PC-3 (cell line): ENCODE measurements around the gene TMEM254. TPM values are rescaled to one million over a fixed set of nuclear protein-coding genes. Genes with fewer than 3 reads are reported as not detected.
"Not testable (repeated sequence)": the region's sequence is repeated elsewhere in the genome, so short reads cannot be mapped to it uniquely, and the experiment has no call there.

Experiments used
- ATAC-seq: fragments of 200-7000 bp; cut with Tn5 transposase; 2 replicates; pipeline ENCODE4 v1.9.1; 2020; ENCODE audit warnings: mild to moderate bottlenecking, moderate library complexity
- BruUV-seq: library from RNA; stranded (reverse); fragments of 400-500 nt; replicated peaks from 2 replicates; lab custom pipeline; 2021; lab: Mats Ljungman, UMichigan
- CTCF ChIA-PET: fragments of 300-600 bp; sonication (Branson Sonifier 250); formaldehyde crosslinking; loops from one replicate; lab custom pipeline; 2022; ENCODE audit warnings: antibody characterized with exemption; lab: Charles Lee
- POLR2A ChIA-PET: fragments of 300-600 bp; sonication (Branson Sonifier 250); formaldehyde crosslinking; loops from one replicate; lab custom pipeline; 2022; ENCODE audit warnings: antibody characterized with exemption; ENCODE audit not compliant: unreplicated experiment; lab: Charles Lee
- DNase-seq: peaks from one replicate; pipeline ENCODE4 v3.0.0-alpha.2; 2015
- H2AFZ ChIP-seq: fragments of 300-600 bp; sonication (generic); 2 replicates; pipeline ENCODE4 v1.6.0; 2016; ENCODE audit warnings: antibody characterized with exemption, low read length
- H3F3A ChIP-seq: fragments of 300-600 bp; sonication (generic); one replicate; pipeline ENCODE4 v1.6.0; 2017; ENCODE audit warnings: antibody characterized with exemption, low read length, control low read depth, mild to moderate bottlenecking; ENCODE audit not compliant: unreplicated experiment
- H3K27ac ChIP-seq: fragments of 300-600 bp; sonication (generic); 2 replicates; pipeline ENCODE4 v1.5.1; 2016; ENCODE audit warnings: mild to moderate bottlenecking, low read length
- H3K27me3 ChIP-seq: fragments of 300-600 bp; sonication (generic); 2 replicates; pipeline ENCODE4 v1.6.1; 2016; ENCODE audit warnings: low read length, mixed read lengths
- H3K36me3 ChIP-seq: fragments of 300-600 bp; sonication (generic); 2 replicates; pipeline ENCODE4 v1.6.1; 2016; ENCODE audit warnings: low read depth, mixed run types, low read length, mixed read lengths
- H3K4me1 ChIP-seq: fragments of 300-600 bp; sonication (generic); 2 replicates; pipeline ENCODE4 v1.5.1; 2016; ENCODE audit warnings: low read length; ENCODE audit not compliant: insufficient read depth
- H3K4me2 ChIP-seq: fragments of 300-600 bp; sonication (generic); 2 replicates; pipeline ENCODE4 v1.6.0; 2016; ENCODE audit warnings: low read length
- H3K4me3 ChIP-seq: fragments of 300-600 bp; sonication (generic); 2 replicates; pipeline ENCODE4 v1.5.1; 2016; ENCODE audit warnings: mild to moderate bottlenecking, low read length, mixed read lengths
- H3K79me2 ChIP-seq: fragments of 300-600 bp; sonication (generic); 2 replicates; pipeline ENCODE4 v1.6.1; 2017; ENCODE audit warnings: low read length, mixed read lengths
- H3K9ac ChIP-seq: fragments of 300-600 bp; sonication (generic); 2 replicates; pipeline ENCODE4 v1.6.0; 2016; ENCODE audit warnings: mild to moderate bottlenecking, low read length
- H3K9me2 ChIP-seq: fragments of 300-600 bp; sonication (generic); replicated peaks from 2 replicates; pipeline ENCODE4 v1.6.1; 2016; ENCODE audit warnings: mixed run types, low read length, mixed read lengths
- H3K9me3 ChIP-seq: fragments of 300-600 bp; sonication (generic); 2 replicates; pipeline ENCODE4 v1.6.1; 2016; ENCODE audit warnings: low read length, mixed read lengths
- H4K20me1 ChIP-seq: fragments of 300-600 bp; sonication (generic); 2 replicates; pipeline ENCODE4 v1.6.1; 2016; ENCODE audit warnings: low read length, mixed read lengths
- EZH2 ChIP-seq: fragments of 300-600 bp; sonication (generic); IDR thresholded peaks from one replicate; pipeline ENCODE4 v1.6.1; 2017; ENCODE audit warnings: antibody characterized with exemption, mild to moderate bottlenecking, low read length; ENCODE audit not compliant: unreplicated experiment
- EZH2phosphoT487 ChIP-seq: fragments of 300-600 bp; sonication (generic); IDR thresholded peaks from 2 replicates; pipeline ENCODE4 v1.6.1; 2018; ENCODE audit warnings: mild to moderate bottlenecking, antibody characterized with exemption, low read length, borderline replicate concordance
- intact Hi-C: fragments of 100-400 bp; cut with micrococcal nuclease; formaldehyde crosslinking; loops from 2 replicates; pipeline ENCODE4 v1.9.0; 2023
- total RNA-seq: library from RNA; depleted of rRNA; stranded (reverse); fragments of >200 nt; gene quantifications from 2 replicates; pipeline ENCODE4 v1.2.3, GENCODE V29; 2014
- TF ChIP-seq, protein P1 (sequence below): fragments of 300-600 bp; sonication (generic); conservative IDR thresholded peaks from 2 replicates; pipeline ENCODE4 v1.5.1; 2017; ENCODE audit warnings: antibody characterized with exemption, low read depth, mild to moderate bottlenecking, low read length

TMEM254 gene
- total RNA-seq, 1 experiment from 2014 or later = 68.3 TPM

DNA sequence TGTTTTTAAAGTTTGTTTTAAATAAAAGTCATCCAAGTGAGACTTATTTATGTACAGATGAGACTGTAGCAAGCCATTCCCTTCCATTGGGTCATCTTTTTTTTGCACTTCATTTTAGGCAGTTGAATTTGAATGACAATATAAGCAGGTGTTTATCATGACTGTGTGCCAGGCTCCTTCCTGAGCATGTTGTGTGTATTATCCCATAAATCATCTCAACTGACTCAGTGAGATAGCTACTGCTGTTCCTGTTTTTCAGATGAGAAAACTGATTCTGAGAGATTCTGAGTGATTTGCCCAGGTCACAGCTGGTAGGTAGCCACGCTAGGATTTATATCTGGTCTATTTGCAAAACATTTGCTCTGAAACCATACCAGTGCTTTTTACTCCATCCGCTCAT lies 11.7 kb downstream of the TMEM254 start:
- H3K36me3 ChIP-seq = no peaks in the 10 kb centered on the region
- no peaks in the 10 kb centered on the region for H3K79me2 ChIP-seq
- ATAC-seq = no peak; the same call in 1 of the 2 replicates
- intact Hi-C loops = no loop called here
- H3K9ac ChIP-seq = no peak overlapping the region
- H3K27me3 ChIP-seq = no peaks in the 10 kb centered on the region
- H3K4me2 ChIP-seq = no peak overlapping the region
- no TSS peak for BruUV-seq
- no peak overlapping the region for H2AFZ ChIP-seq
- no peak overlapping the region for H3K27ac ChIP-seq
- no peaks in the 10 kb centered on the region for H4K20me1 ChIP-seq
- TF ChIP-seq EZH2 (no peak), EZH2phosphoT487 (no peak)
- TF ChIP-seq, protein P1, sequence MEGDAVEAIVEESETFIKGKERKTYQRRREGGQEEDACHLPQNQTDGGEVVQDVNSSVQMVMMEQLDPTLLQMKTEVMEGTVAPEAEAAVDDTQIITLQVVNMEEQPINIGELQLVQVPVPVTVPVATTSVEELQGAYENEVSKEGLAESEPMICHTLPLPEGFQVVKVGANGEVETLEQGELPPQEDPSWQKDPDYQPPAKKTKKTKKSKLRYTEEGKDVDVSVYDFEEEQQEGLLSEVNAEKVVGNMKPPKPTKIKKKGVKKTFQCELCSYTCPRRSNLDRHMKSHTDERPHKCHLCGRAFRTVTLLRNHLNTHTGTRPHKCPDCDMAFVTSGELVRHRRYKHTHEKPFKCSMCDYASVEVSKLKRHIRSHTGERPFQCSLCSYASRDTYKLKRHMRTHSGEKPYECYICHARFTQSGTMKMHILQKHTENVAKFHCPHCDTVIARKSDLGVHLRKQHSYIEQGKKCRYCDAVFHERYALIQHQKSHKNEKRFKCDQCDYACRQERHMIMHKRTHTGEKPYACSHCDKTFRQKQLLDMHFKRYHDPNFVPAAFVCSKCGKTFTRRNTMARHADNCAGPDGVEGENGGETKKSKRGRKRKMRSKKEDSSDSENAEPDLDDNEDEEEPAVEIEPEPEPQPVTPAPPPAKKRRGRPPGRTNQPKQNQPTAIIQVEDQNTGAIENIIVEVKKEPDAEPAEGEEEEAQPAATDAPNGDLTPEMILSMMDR = no peak
- CTCF ChIA-PET = no interaction called here
- H3K9me3 ChIP-seq = no peaks in the 10 kb centered on the region
- H3K4me3 ChIP-seq = no peak overlapping the region
- POLR2A ChIA-PET = no interaction called here
- no peak for DNase-seq
- H3F3A ChIP-seq = no peaks in the 10 kb centered on the region
- H3K4me1 ChIP-seq = no peaks in the 10 kb centered on the region
- no peaks in the 10 kb centered on the region for H3K9me2 ChIP-seq

DNA sequence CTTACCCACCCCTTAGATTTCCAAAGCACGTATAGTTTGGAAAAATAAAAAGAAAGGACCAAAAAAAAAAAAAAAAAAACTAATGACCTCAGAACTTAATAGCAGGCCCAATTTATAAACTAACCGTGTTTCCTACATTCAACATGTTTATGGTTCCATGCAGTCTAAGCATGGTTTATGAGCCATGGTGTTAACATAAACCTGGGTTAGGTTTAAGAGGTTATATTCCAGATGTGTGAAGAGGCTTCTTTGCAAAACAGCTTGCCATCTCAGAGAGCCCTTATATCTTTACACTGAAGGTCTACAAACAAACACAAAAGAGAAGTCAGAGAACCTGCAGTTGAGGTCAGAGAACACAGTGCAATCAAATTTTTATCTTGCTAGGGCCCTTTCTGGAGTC lies 15.8 kb downstream of the TMEM254 start:
- Histone ChIP-seq H3K9ac (no peak overlapping the region), H3K27ac (no peak overlapping the region), H3F3A (no peaks in the 10 kb centered on the region), H3K4me3 (no peak overlapping the region), H2AFZ (no peak overlapping the region), H3K4me1 (no peaks in the 10 kb centered on the region), H3K9me2 (no peaks in the 10 kb centered on the region), H4K20me1 (no peaks in the 10 kb centered on the region), H3K9me3 (no peaks in the 10 kb centered on the region), H3K4me2 (no peak overlapping the region), H3K27me3 (no peaks in the 10 kb centered on the region), H3K79me2 (no peaks in the 10 kb centered on the region), H3K36me3 (no peaks in the 10 kb centered on the region)
- CTCF ChIA-PET = no interaction called here
- intact Hi-C loops = no loop called here
- ATAC-seq (no peak), DNase-seq (no peak)
- TF ChIP-seq EZH2phosphoT487 (no peak), EZH2 (no peak)
- TF ChIP-seq, protein P1 = no peak
- POLR2A ChIA-PET = interaction anchor here (0.7 kb wide), 1 partner anchor 1238 kb away, joined by 15 read pairs; no protein-coding TSS in a partner anchor
- no TSS peak for BruUV-seq

DNA sequence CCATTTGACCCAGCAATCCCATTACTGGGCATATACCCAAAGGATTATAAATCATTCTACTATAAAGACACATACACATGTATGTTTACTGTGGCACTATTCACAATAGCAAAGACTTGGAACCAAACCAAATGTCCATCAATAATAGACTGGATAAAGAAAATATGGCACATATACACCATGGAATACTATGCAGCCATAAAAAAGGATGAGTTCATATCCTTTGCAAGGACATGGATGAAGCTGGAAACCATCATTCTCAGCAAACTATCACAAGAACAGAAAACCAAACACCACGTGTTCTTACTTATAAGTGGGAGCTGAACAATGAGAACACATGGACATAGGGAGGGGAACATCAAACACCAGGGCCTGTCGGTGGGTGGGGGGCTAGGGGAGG lies 19.8 kb downstream of the TMEM254 start:
- intact Hi-C loops = not testable (repeated sequence)

DNA sequence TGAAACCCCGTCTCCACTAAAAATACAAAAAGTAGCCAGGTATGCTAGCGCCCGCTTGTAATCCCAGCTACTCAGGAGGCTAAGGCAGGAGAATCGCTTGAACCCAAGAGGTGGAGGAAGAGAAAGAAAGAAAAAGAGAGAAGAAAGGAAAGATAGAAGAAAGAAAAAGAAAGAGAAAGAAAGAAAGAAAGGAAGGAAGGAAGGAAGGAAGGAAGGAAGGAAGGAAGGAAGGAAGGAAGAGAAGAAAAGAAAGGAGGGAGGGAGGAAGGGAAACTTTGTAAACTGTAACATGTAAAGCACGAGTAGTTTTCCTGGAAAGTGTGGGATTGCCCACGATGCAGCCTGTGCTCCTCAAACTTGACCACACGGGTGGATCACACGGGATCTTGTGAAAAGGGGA lies 20.8 kb downstream of the TMEM254 start:
- DNase-seq, POLR2A ChIA-PET, H4K20me1 ChIP-seq, H3K27ac ChIP-seq, ATAC-seq, H3K9ac ChIP-seq, H3F3A ChIP-seq, H3K27me3 ChIP-seq, H3K36me3 ChIP-seq, BruUV-seq, H2AFZ ChIP-seq, H3K4me2 ChIP-seq, H3K9me3 ChIP-seq, H3K9me2 ChIP-seq, H3K4me3 ChIP-seq, H3K79me2 ChIP-seq, intact Hi-C loops: not testable (repeated sequence)
- CTCF ChIA-PET = interaction anchor here (0.7 kb wide), 1 partner anchor 88 kb away, joined by 4 read pairs; no protein-coding TSS in a partner anchor
- peaks cover 14% of the 10 kb centered on the region for H3K4me1 ChIP-seq

More for the DNA sequence above, 19.8 kb downstream of the TMEM254 start:
- H3K79me2 ChIP-seq, H3K9me3 ChIP-seq, H3K9me2 ChIP-seq, H3K27ac ChIP-seq, H3K27me3 ChIP-seq, H4K20me1 ChIP-seq, DNase-seq, BruUV-seq, H3K4me2 ChIP-seq, H3F3A ChIP-seq, POLR2A ChIA-PET, H3K4me3 ChIP-seq, ATAC-seq, CTCF ChIA-PET, H3K9ac ChIP-seq, H3K36me3 ChIP-seq, H2AFZ ChIP-seq: not testable (repeated sequence)
- H3K4me1 ChIP-seq = peaks cover 10% of the 10 kb centered on the region
